Neural progenitor cell (in vitro differentiated cells): ENCODE results near the gene FAM193B. TPM values are rescaled to one million over a fixed set of nuclear protein-coding genes. Genes with fewer than 3 reads are reported as not detected.

Experiments
- DNase-seq: peaks from one replicate; pipeline ENCODE4 v3.0.0-alpha.2; 2016; ENCODE audit warnings: low spot score
- H2AFZ ChIP-seq: fragments of 200-600 bp; sonication (generic); replicated peaks from 2 replicates; pipeline ENCODE4 v1.6.1; 2016; ENCODE audit warnings: antibody characterized with exemption
- H3F3A ChIP-seq: fragments of 200-600 bp; sonication (generic); 2 replicates; pipeline ENCODE4 v1.6.1; 2016; ENCODE audit warnings: antibody characterized with exemption, low read depth
- H3K27ac ChIP-seq: fragments of 200-600 bp; sonication (generic); 2 replicates; pipeline ENCODE4 v1.5.1; 2016; ENCODE audit warnings: mild to moderate bottlenecking
- H3K27me3 ChIP-seq: fragments of 200-600 bp; sonication (generic); 2 replicates; pipeline ENCODE4 v1.6.1; 2016; ENCODE audit warnings: mild to moderate bottlenecking, moderate library complexity
- H3K36me3 ChIP-seq: fragments of 200-600 bp; sonication (generic); 2 replicates; pipeline ENCODE4 v1.5.1; 2016
- H3K4me1 ChIP-seq: fragments of 200-600 bp; sonication (generic); 2 replicates; pipeline ENCODE4 v1.6.1; 2016; ENCODE audit warnings: mixed run types
- H3K4me2 ChIP-seq: fragments of 200-600 bp; sonication (generic); 2 replicates; pipeline ENCODE4 v1.6.1; 2016
- H3K4me3 ChIP-seq: fragments of 200-600 bp; sonication (generic); 2 replicates; pipeline ENCODE4 v1.5.1; 2016
- H3K79me2 ChIP-seq: fragments of 200-600 bp; sonication (generic); 2 replicates; pipeline ENCODE4 v1.6.1; 2016; ENCODE audit warnings: low read depth
- H3K9ac ChIP-seq: fragments of 200-600 bp; sonication (generic); 2 replicates; pipeline ENCODE4 v1.6.1; 2016
- H3K9me3 ChIP-seq: fragments of 200-600 bp; sonication (generic); 2 replicates; pipeline ENCODE4 v1.5.1; 2016; ENCODE audit warnings: low read depth
- H4K20me1 ChIP-seq: fragments of 200-600 bp; sonication (generic); 2 replicates; pipeline ENCODE4 v1.6.1; 2016; ENCODE audit warnings: low read depth
- H3K27ac Mint-ChIP-seq: 3 replicates; pipeline ENCODE4 v1.8.0; 2021; ENCODE audit warnings: mixed read lengths
- H3K27me3 Mint-ChIP-seq: 2 replicates; pipeline ENCODE4 v1.8.0; 2022; ENCODE audit warnings: low read depth, mild to moderate bottlenecking, inconsistent platforms, moderate library complexity, mixed read lengths; ENCODE audit not compliant: insufficient read depth
- H3K36me3 Mint-ChIP-seq: 3 replicates; pipeline ENCODE4 v1.8.0; 2021; ENCODE audit warnings: mixed read lengths
- H3K4me1 Mint-ChIP-seq: 3 replicates; pipeline ENCODE4 v1.8.0; 2021; ENCODE audit warnings: mixed read lengths
- H3K4me3 Mint-ChIP-seq: 3 replicates; pipeline ENCODE4 v1.8.0; 2021; ENCODE audit warnings: mild to moderate bottlenecking, moderate library complexity, mixed read lengths
- H3K9me3 Mint-ChIP-seq: 3 replicates; pipeline ENCODE4 v1.8.0; 2020; ENCODE audit warnings: mixed read lengths
- CTCF ChIP-seq: fragments of 200-600 bp; sonication (generic); IDR thresholded peaks from 2 replicates; pipeline ENCODE4 v1.5.1; 2017; ENCODE audit warnings: antibody characterized with exemption, mild to moderate bottlenecking
- EZH2 ChIP-seq: fragments of 200-600 bp; sonication (generic); IDR thresholded peaks from 2 replicates; pipeline ENCODE4 v1.6.1; 2017; ENCODE audit warnings: antibody characterized with exemption, mild to moderate bottlenecking, moderate library complexity
- EZH2phosphoT487 ChIP-seq: fragments of 200-600 bp; sonication (generic); IDR thresholded peaks from 2 replicates; pipeline ENCODE4 v1.6.1; 2017; ENCODE audit warnings: antibody characterized with exemption
- total RNA-seq: library from RNA; depleted of rRNA; stranded (reverse); fragments of >200 nt; gene quantifications from 2 replicates; pipeline ENCODE4 v1.2.3, GENCODE V29; 2015; ENCODE audit warnings: low replicate concordance

Gene FAM193B
- total RNA-seq, 1 donor from 2014 or later: 42.5 TPM

- peaks cover 27% of the 10 kb centered on the region for H3K36me3 Mint-ChIP-seq
- H3K79me2 ChIP-seq: no peaks in the 10 kb centered on the region
- H3K4me3 Mint-ChIP-seq: peak overlapping the region; percentile 20
- H3K27me3 Mint-ChIP-seq: peaks cover 6% of the 10 kb centered on the region
- H3K4me3 ChIP-seq: no peak overlapping the region
- H3K27ac Mint-ChIP-seq: peak overlapping the region; percentile 39
- no peak overlapping the region for H3K4me2 ChIP-seq
- peaks cover 5% of the 10 kb centered on the region for H3K36me3 ChIP-seq
- H3K9me3 ChIP-seq: no peaks in the 10 kb centered on the region
- peaks cover 23% of the 10 kb centered on the region for H3K4me1 Mint-ChIP-seq
- H2AFZ ChIP-seq: no peak overlapping the region
- DNase-seq: no peak
- no peak overlapping the region for H3K9ac ChIP-seq
- H3F3A ChIP-seq: peaks cover 19% of the 10 kb centered on the region
- H4K20me1 ChIP-seq: peaks cover 27% of the 10 kb centered on the region
- no peaks in the 10 kb centered on the region for H3K9me3 Mint-ChIP-seq
- no peaks in the 10 kb centered on the region for H3K27me3 ChIP-seq
- H3K4me1 ChIP-seq: no peaks in the 10 kb centered on the region
- no peak overlapping the region for H3K27ac ChIP-seq
- TF ChIP-seq EZH2phosphoT487: no peak
- TF ChIP-seq EZH2: no peak
- TF ChIP-seq CTCF: no peak
These were observed 70.1 kb downstream of the FAM193B start for GRCh38 chr5:177483994-177484901.

GRCh38 chr5:177483042-177483441, 71.3 kb downstream of the FAM193B start:
- Histone ChIP-seq H3K4me3 (no peak overlapping the region), H4K20me1 (peaks cover 17% of the 10 kb centered on the region), H3K36me3 (peaks cover 5% of the 10 kb centered on the region), H2AFZ (no peak overlapping the region), H3K4me1 (no peaks in the 10 kb centered on the region), H3K9me3 (no peaks in the 10 kb centered on the region), H3F3A (peaks cover 19% of the 10 kb centered on the region), H3K4me2 (no peak overlapping the region), H3K9ac (no peak overlapping the region), H3K27ac (no peak overlapping the region), H3K27me3 (no peaks in the 10 kb centered on the region), H3K79me2 (no peaks in the 10 kb centered on the region)
- Mint-ChIP-seq H3K9me3 (no peaks in the 10 kb centered on the region), H3K4me3 (no peak overlapping the region), H3K4me1 (peaks cover 32% of the 10 kb centered on the region), H3K27ac (no peak overlapping the region), H3K36me3 (peaks cover 30% of the 10 kb centered on the region), H3K27me3 (peaks cover 10% of the 10 kb centered on the region)
- TF ChIP-seq CTCF: no peak
- TF ChIP-seq EZH2: no peak
- no peak for TF ChIP-seq EZH2phosphoT487
- DNase-seq: no peak

- Mint-ChIP-seq H3K4me3 (no peak overlapping the region), H3K4me1 (peaks cover 37% of the 10 kb centered on the region)
- no peak overlapping the region for H3K27ac ChIP-seq
These were observed 72.0 kb downstream of the FAM193B start for GRCh38 chr5:177482359-177482795.

More at GRCh38 chr5:177482359-177482795, 72.0 kb downstream of the FAM193B start:
- H3F3A ChIP-seq: peaks cover 19% of the 10 kb centered on the region
- TF ChIP-seq EZH2phosphoT487 (no peak), EZH2 (no peak), CTCF (no peak)
- H3K27ac Mint-ChIP-seq: no peak overlapping the region
- no peak overlapping the region for H2AFZ ChIP-seq
- H3K9me3 ChIP-seq: no peaks in the 10 kb centered on the region
- H3K27me3 ChIP-seq: no peaks in the 10 kb centered on the region
- no peak overlapping the region for H3K4me3 ChIP-seq
- H3K36me3 ChIP-seq: peaks cover 2% of the 10 kb centered on the region
- H3K27me3 Mint-ChIP-seq: peaks cover 10% of the 10 kb centered on the region
- DNase-seq: no peak
- no peak overlapping the region for H3K9ac ChIP-seq
- H3K4me2 ChIP-seq: no peak overlapping the region
- no peaks in the 10 kb centered on the region for H3K79me2 ChIP-seq
- no peaks in the 10 kb centered on the region for H3K9me3 Mint-ChIP-seq
- peaks cover 29% of the 10 kb centered on the region for H3K36me3 Mint-ChIP-seq
- H3K4me1 ChIP-seq: no peaks in the 10 kb centered on the region
- peaks cover 12% of the 10 kb centered on the region for H4K20me1 ChIP-seq
